Pulmonary artery endothelial cell (primary cell): ENCODE measurements around the gene RHO. TPM values are rescaled to one million over a fixed set of nuclear protein-coding genes. Genes with fewer than 3 reads are reported as not detected.
"Not testable (repeated sequence)": the region's sequence is repeated elsewhere in the genome, so short reads cannot be mapped to it uniquely, and the experiment has no call there.

Source experiments
- DNase-seq: peaks from one replicate; pipeline ENCODE4 v3.0.0-alpha.2; 2011; ENCODE audit warnings: low read depth, low spot score
- total RNA-seq: library from RNA; depleted of rRNA; stranded (reverse); fragments of >200 nt; gene quantifications from 2 replicates; pipeline ENCODE4 v1.2.3, GENCODE V29; 2014

Gene RHO
- total RNA-seq, 1 donor from 2014 or later = not detected

GRCh38 chr3:129499604-129500333 lies 28.7 kb upstream of the RHO start:
- DNase-seq = peak; percentile 65

GRCh38 chr3:129500334-129500658 lies 28.1 kb upstream of the RHO start:
- DNase-seq = no peak

GRCh38 chr3:129501630-129502029 lies 26.8 kb upstream of the RHO start:
- DNase-seq = no peak

GRCh38 chr3:129502641-129503408 lies 25.6 kb upstream of the RHO start:
- no peak for DNase-seq

GRCh38 chr3:129503471-129504291 lies 24.8 kb upstream of the RHO start:
- no peak for DNase-seq

- no peak for DNase-seq
These were observed 23.9 kb upstream of the RHO start for GRCh38 chr3:129504471-129505100.

GRCh38 chr3:129505341-129505740 lies 23.1 kb upstream of the RHO start:
- DNase-seq = no peak

GRCh38 chr3:129506231-129506742 lies 22.2 kb upstream of the RHO start:
- DNase-seq = no peak

GRCh38 chr3:129507181-129507831 lies 21.1 kb upstream of the RHO start:
- no peak for DNase-seq

- no peak for DNase-seq
These were observed 15.8 kb upstream of the RHO start for GRCh38 chr3:129512595-129512994.

- DNase-seq = no peak
These were observed 14.7 kb upstream of the RHO start for GRCh38 chr3:129513705-129514104.

- no peak for DNase-seq
These were observed 14.3 kb upstream of the RHO start for GRCh38 chr3:129514110-129514509.

GRCh38 chr3:129514563-129514962 lies 13.9 kb upstream of the RHO start:
- no peak for DNase-seq

- not testable (repeated sequence) for DNase-seq
These were observed 13.2 kb upstream of the RHO start for GRCh38 chr3:129515108-129515820.

GRCh38 chr3:129515821-129516432 lies 12.5 kb upstream of the RHO start:
- not testable (repeated sequence) for DNase-seq

- DNase-seq = no peak
These were observed 10.9 kb upstream of the RHO start for GRCh38 chr3:129517516-129517915.

GRCh38 chr3:129518038-129518561 lies 10.3 kb upstream of the RHO start:
- no peak for DNase-seq

GRCh38 chr3:129518581-129518980 lies 9.9 kb upstream of the RHO start:
- no peak for DNase-seq

- no peak for DNase-seq
These were observed 9.0 kb upstream of the RHO start for GRCh38 chr3:129519449-129519848.
